ENCODE measurements around the gene RGS6. TPM values are rescaled to one million over a fixed set of nuclear protein-coding genes. Genes with fewer than 3 reads are reported as not detected.

Gene RGS6
- total and polyA plus RNA-seq, 2 of the 4 experiments (the other 2 are of a cell fraction) = not detected

DNA sequence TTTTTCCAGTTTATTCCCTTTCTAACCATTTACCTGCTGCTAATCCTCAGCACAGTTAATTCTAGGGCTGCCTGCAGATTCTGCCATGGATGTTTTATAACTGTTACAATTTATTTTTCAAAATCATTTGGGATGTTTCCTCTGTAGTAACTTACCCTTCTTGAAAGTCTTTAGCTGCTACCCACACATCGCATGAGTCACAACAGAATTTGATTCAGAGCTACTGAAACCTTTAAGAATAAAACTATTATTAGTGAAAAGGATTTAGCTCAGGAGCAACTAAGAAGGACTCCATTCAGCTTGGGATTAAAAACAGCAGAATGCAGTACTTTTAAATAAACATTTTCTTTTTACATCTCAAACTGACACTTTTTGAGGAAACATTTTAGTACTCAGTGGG lies 41.7 kb upstream of the RGS6 start:
- Histone ChIP-seq H3K56ac (ENCODE audit: extremely low read depth, insufficient read depth, low read length) (no peak overlapping the region), H3K4me3 (ENCODE audit: insufficient read depth, low read depth, low read length) (no peak overlapping the region), H3K79me1 (ENCODE audit: low read depth in 1 of 2, low read length in 2 of 2) (no peaks in the 10 kb centered on the region), H4K5ac (ENCODE audit: low read depth, low read length) (no peak overlapping the region), H3K23ac (ENCODE audit: low read depth, low read length) (no peak overlapping the region), H2AFZ (replicated peaks; ENCODE audit: low read length, poor library complexity) (no peak overlapping the region), H2BK5ac (ENCODE audit: low read depth, low read length, poor library complexity, severe bottlenecking) (no peak overlapping the region), H2BK120ac (ENCODE audit: low read depth, low read length) (no peak overlapping the region), H2AK5ac (ENCODE audit: low read depth, low read length) (no peak overlapping the region), H4K20me1 (ENCODE audit: insufficient read depth, low read length) (no peaks in the 10 kb centered on the region), H3K9me1 (ENCODE audit: insufficient read depth, low read length) (no peaks in the 10 kb centered on the region), H2BK20ac (ENCODE audit: low read depth, low read length) (no peak overlapping the region), H3K27ac (ENCODE audit: insufficient read depth, low read length) (no peak overlapping the region), H3K9ac (ENCODE audit: low read depth, low read length) (no peak overlapping the region), H3K4me2 (ENCODE audit: low read depth, low read length) (no peak overlapping the region), H3K9me3 (ENCODE audit: control insufficient read depth, insufficient read depth, low read length) (no peaks in the 10 kb centered on the region), H4K91ac (ENCODE audit: insufficient read depth, low read depth, low read length) (no peak overlapping the region), H2BK15ac (ENCODE audit: low read depth, low read length) (no peak overlapping the region), H3K4me1 (ENCODE audit: control insufficient read depth, insufficient read depth, low read length) (no peaks in the 10 kb centered on the region), H3K4ac (ENCODE audit: low read depth, low read length) (no peak overlapping the region), H3K14ac (replicated peaks; ENCODE audit: low read depth, low read length) (no peak overlapping the region), H2AK9ac (replicated peaks; ENCODE audit: low read depth, low read length, poor library complexity) (no peak overlapping the region), H4K8ac (ENCODE audit: low read depth in 2 of 2, low read length in 2 of 2) (no peak overlapping the region), H3K36me3 (ENCODE audit: control insufficient read depth, insufficient read depth, low read length) (no peaks in the 10 kb centered on the region), H3K27me3 (ENCODE audit: control insufficient read depth, insufficient read depth, low read length) (no peaks in the 10 kb centered on the region; the same call in none of the 2 replicates), H3K18ac (ENCODE audit: low read depth, low read length) (no peak overlapping the region)
- intact Hi-C loops (cut with micrococcal nuclease) (no loop called here), in situ Hi-C loops (cut with MboI; ENCODE audit: low sequenced_read_pairs) (no loop called here), dilution Hi-C loops (cut with HindIII; ENCODE audit: low sequenced_read_pairs, unreplicated experiment) (no loop called here)
- ChIA-PET CTCF (no interaction called here), POLR2A (ENCODE audit: unreplicated experiment) (interaction anchor here (0.5 kb wide), 1 partner anchor 40 kb away, joined by 6 read pairs; no protein-coding TSS in a partner anchor)
- WGBS, 2 experiments (ENCODE audit: extremely low coverage in 2 of 2, insufficient read length in 1 of 2) = no CpG with 5 or more reads among the region's 1 CpG
- DNase-seq = no peak
- no TSS peak for BruUV-seq (replicated peaks)
- ATAC-seq (ENCODE audit: low read depth) = no peak
- TF ChIP-seq RAD21 (IDR thresholded peaks at IDR 0.05; ENCODE audit: low read length) (no peak), RCOR1 (IDR thresholded peaks at IDR 0.05; ENCODE audit: insufficient replicate concordance, low read length) (no peak), POLR2A (IDR thresholded peaks at IDR 0.05; ENCODE audit: low read depth, low read length) (no peak), NFE2L2 (IDR thresholded peaks at IDR 0.05; ENCODE audit: low read depth, low read length) (no peak), CHD1 (IDR thresholded peaks at IDR 0.05; ENCODE audit: low read depth, low read length) (no peak), CEBPB (IDR thresholded peaks at IDR 0.05; ENCODE audit: low read depth, low read length) (no peak), SMC3 (IDR thresholded peaks at IDR 0.05; ENCODE audit: low read depth, low read length) (no peak), RFX5 (IDR thresholded peaks at IDR 0.05; ENCODE audit: low read depth, low read length) (no peak), MXI1 (IDR thresholded peaks at IDR 0.05; ENCODE audit: borderline replicate concordance, low read depth, low read length) (no peak), FOS (IDR thresholded peaks at IDR 0.05; ENCODE audit: low read depth, low read length) (no peak), BHLHE40 (IDR thresholded peaks at IDR 0.05; ENCODE audit: low read depth, low read length) (no peak), MAZ (IDR thresholded peaks at IDR 0.05; ENCODE audit: borderline replicate concordance, low read depth, low read length) (no peak), MAFK (IDR thresholded peaks at IDR 0.05; ENCODE audit: low read depth, low read length) (no peak)
- TF ChIP-seq, protein P1, sequence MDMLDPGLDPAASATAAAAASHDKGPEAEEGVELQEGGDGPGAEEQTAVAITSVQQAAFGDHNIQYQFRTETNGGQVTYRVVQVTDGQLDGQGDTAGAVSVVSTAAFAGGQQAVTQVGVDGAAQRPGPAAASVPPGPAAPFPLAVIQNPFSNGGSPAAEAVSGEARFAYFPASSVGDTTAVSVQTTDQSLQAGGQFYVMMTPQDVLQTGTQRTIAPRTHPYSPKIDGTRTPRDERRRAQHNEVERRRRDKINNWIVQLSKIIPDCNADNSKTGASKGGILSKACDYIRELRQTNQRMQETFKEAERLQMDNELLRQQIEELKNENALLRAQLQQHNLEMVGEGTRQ (IDR thresholded peaks at IDR 0.05; ENCODE audit: low read depth, low read length) = no peak
- TF ChIP-seq, protein P2, sequence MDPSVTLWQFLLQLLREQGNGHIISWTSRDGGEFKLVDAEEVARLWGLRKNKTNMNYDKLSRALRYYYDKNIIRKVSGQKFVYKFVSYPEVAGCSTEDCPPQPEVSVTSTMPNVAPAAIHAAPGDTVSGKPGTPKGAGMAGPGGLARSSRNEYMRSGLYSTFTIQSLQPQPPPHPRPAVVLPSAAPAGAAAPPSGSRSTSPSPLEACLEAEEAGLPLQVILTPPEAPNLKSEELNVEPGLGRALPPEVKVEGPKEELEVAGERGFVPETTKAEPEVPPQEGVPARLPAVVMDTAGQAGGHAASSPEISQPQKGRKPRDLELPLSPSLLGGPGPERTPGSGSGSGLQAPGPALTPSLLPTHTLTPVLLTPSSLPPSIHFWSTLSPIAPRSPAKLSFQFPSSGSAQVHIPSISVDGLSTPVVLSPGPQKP (IDR thresholded peaks at IDR 0.05; ENCODE audit: borderline replicate concordance, low read depth, low read length) = no peak
- TF ChIP-seq, protein P3, sequence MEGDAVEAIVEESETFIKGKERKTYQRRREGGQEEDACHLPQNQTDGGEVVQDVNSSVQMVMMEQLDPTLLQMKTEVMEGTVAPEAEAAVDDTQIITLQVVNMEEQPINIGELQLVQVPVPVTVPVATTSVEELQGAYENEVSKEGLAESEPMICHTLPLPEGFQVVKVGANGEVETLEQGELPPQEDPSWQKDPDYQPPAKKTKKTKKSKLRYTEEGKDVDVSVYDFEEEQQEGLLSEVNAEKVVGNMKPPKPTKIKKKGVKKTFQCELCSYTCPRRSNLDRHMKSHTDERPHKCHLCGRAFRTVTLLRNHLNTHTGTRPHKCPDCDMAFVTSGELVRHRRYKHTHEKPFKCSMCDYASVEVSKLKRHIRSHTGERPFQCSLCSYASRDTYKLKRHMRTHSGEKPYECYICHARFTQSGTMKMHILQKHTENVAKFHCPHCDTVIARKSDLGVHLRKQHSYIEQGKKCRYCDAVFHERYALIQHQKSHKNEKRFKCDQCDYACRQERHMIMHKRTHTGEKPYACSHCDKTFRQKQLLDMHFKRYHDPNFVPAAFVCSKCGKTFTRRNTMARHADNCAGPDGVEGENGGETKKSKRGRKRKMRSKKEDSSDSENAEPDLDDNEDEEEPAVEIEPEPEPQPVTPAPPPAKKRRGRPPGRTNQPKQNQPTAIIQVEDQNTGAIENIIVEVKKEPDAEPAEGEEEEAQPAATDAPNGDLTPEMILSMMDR (conservative IDR thresholded peaks at IDR 0.05; ENCODE audit: low read depth, low read length) = no peak
